ENCODE measurements around the gene YPEL3.

YPEL3 gene

GRCh38 chr16:30088832-30089624 lies 7.0 kb downstream of the YPEL3 start:
- TF ChIP-seq GABPA (IDR thresholded peaks at IDR 0.05; ENCODE audit: low read depth) (no peak), REST (IDR thresholded peaks at IDR 0.05; ENCODE audit: insufficient replicate concordance, low read depth) (no peak), SPI1 (IDR thresholded peaks at IDR 0.05; ENCODE audit: borderline replicate concordance, low read depth) (no peak), POLR2AphosphoS5 (IDR thresholded peaks at IDR 0.05; ENCODE audit: low read depth) (no peak)
- TF ChIP-seq, protein P1, sequence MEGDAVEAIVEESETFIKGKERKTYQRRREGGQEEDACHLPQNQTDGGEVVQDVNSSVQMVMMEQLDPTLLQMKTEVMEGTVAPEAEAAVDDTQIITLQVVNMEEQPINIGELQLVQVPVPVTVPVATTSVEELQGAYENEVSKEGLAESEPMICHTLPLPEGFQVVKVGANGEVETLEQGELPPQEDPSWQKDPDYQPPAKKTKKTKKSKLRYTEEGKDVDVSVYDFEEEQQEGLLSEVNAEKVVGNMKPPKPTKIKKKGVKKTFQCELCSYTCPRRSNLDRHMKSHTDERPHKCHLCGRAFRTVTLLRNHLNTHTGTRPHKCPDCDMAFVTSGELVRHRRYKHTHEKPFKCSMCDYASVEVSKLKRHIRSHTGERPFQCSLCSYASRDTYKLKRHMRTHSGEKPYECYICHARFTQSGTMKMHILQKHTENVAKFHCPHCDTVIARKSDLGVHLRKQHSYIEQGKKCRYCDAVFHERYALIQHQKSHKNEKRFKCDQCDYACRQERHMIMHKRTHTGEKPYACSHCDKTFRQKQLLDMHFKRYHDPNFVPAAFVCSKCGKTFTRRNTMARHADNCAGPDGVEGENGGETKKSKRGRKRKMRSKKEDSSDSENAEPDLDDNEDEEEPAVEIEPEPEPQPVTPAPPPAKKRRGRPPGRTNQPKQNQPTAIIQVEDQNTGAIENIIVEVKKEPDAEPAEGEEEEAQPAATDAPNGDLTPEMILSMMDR (IDR thresholded peaks at IDR 0.05; ENCODE audit: insufficient read depth, low read length), result no peak
- no peak for DNase-seq (ENCODE audit: low read depth in 1 of 2, low spot score in 1 of 2)
- no peak overlapping the region for H3K27ac ChIP-seq (replicated peaks)

DNA sequence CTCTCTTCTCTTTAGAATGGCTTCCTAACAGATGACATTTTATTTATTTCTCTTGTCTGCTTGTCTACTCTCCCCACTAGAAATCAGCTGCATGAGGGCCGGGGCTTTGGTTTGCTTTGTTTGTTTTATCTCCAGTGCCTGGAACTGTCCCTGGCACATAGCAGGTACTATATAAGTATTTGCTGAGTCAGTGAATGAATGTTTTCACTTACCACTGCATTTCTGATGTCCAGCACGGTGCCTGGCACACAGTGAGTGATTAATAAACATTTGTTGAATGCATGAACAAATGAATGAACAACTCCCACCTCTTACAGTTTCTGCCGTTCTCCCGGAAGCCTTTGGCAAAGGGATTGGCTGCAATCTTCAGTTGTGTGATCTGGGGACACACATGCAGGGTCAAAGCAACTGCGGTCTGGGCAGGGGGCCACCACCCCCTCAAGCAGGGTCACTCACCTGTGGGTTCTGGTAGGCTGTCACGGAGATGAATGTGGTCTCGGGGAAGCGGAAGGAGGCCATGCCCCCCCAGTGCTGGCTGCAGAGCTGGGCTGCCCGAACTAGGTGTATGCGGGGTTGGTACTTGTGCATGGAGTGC lies 7.7 kb downstream of the YPEL3 start:
- no peaks in the 10 kb centered on the region for H3K27me3 ChIP-seq (ENCODE audit: insufficient read depth, poor library complexity, severe bottlenecking)
- no peak for TF ChIP-seq REST (IDR thresholded peaks at IDR 0.05; ENCODE audit: insufficient replicate concordance, low read depth)
- TF ChIP-seq POLR2AphosphoS5 (IDR thresholded peaks at IDR 0.05; ENCODE audit: low read depth), result no peak
- no peak for TF ChIP-seq GABPA (IDR thresholded peaks at IDR 0.05; ENCODE audit: low read depth)
- no peak for TF ChIP-seq SPI1 (IDR thresholded peaks at IDR 0.05; ENCODE audit: borderline replicate concordance, low read depth)
- TF ChIP-seq, protein P1 (IDR thresholded peaks at IDR 0.05; ENCODE audit: insufficient read depth, low read length), result no peak

More at GRCh38 chr16:30088832-30089624, 7.0 kb downstream of the YPEL3 start:
- no peaks in the 10 kb centered on the region for H3K27me3 ChIP-seq (ENCODE audit: insufficient read depth, poor library complexity, severe bottlenecking)
- no peak overlapping the region for H3K4me3 ChIP-seq (replicated peaks; ENCODE audit: insufficient read depth, low read length)

GRCh38 chr16:30087181-30087898 lies 8.7 kb downstream of the YPEL3 start:
- peak; percentile 75 to 88 for DNase-seq (ENCODE audit: low read depth in 1 of 2, low spot score in 1 of 2)
- no peaks in the 10 kb centered on the region for H3K27me3 ChIP-seq (ENCODE audit: insufficient read depth, poor library complexity, severe bottlenecking)
- H3K27ac ChIP-seq (replicated peaks), result peak overlapping the region; percentile 22; the same call in 1 of the 2 replicates
- H3K4me3 ChIP-seq (replicated peaks; ENCODE audit: insufficient read depth, low read length), result no peak overlapping the region
- TF ChIP-seq SPI1 (IDR thresholded peaks at IDR 0.05; ENCODE audit: borderline replicate concordance, low read depth) (peak; percentile 92), REST (IDR thresholded peaks at IDR 0.05; ENCODE audit: insufficient replicate concordance, low read depth) (no peak), POLR2AphosphoS5 (IDR thresholded peaks at IDR 0.05; ENCODE audit: low read depth) (peak; percentile 55)

More for the DNA sequence above, 7.7 kb downstream of the YPEL3 start:
- H3K4me3 ChIP-seq (replicated peaks; ENCODE audit: insufficient read depth, low read length), result no peak overlapping the region
- no peak for DNase-seq (ENCODE audit: low read depth in 1 of 2, low spot score in 1 of 2)
- no peak overlapping the region for H3K27ac ChIP-seq (replicated peaks)

Data from HL-60 (cell line).